Heart left ventricle (tissue), 16 donors: ENCODE measurements around the gene ACTG2. TPM values are rescaled to one million over a fixed set of nuclear protein-coding genes. Genes with fewer than 3 reads are reported as not detected.
A peak's percentile ranks its signal among the peaks of the same experiment; 100 is the strongest.
"Not testable (repeated sequence)": the region's sequence is repeated elsewhere in the genome, so short reads cannot be mapped to it uniquely, and the experiment has no call there.

Experiments used
- ATAC-seq, 4 donors: fragments of 200-7000 bp; cut with Tn5 transposase; one replicate each; pipeline ENCODE4 v1.9.1; 2020 to 2022; ENCODE audit warnings: moderate library complexity in 4 of 4, mild to moderate bottlenecking in 3 of 4, moderate number of reproducible peaks in 1 of 4
- DNase-seq, 5 donors: peaks; one replicate each; pipeline ENCODE4 v3.0.0-alpha.2; 2020
- H3K27ac ChIP-seq, 12 donors: fragments of 200-600 bp; sonication (generic) in 4 of 12; one replicate each; pipeline versions ENCODE4 v1.5.0 to v1.8.0; 2016 to 2022; ENCODE audit warnings: mild to moderate bottlenecking in 2 of 12
- H3K27me3 ChIP-seq, 9 donors: fragments of 200-600 bp; sonication (generic) in 2 of 9; one replicate each; pipeline versions ENCODE4 v1.5.1 to v1.8.0; 2016 to 2022; ENCODE audit warnings: mild to moderate bottlenecking in 3 of 9
- H3K36me3 ChIP-seq, 9 donors: fragments of 200-600 bp; sonication (generic) in 2 of 9; one replicate each; pipeline versions ENCODE4 v1.5.0 to v1.8.0; 2018 to 2022; ENCODE audit warnings: mild to moderate bottlenecking in 2 of 9
- H3K4me1 ChIP-seq, 12 donors: fragments of 200-600 bp; sonication (generic) in 4 of 12; one replicate each; pipeline versions ENCODE4 v1.5.0 to v1.8.0; 2016 to 2022; ENCODE audit warnings: mild to moderate bottlenecking in 3 of 12
- H3K4me3 ChIP-seq, 12 donors: fragments of 200-600 bp; sonication (generic) in 4 of 12; one replicate each; pipeline versions ENCODE4 v1.5.0 to v1.8.0; 2017 to 2022; ENCODE audit warnings: mild to moderate bottlenecking in 9 of 12, moderate library complexity in 4 of 12
- H3K9me3 ChIP-seq, 12 donors: fragments of 200-600 bp; sonication (generic) in 4 of 12; one replicate each; pipeline versions ENCODE4 v1.5.0 to v1.8.0; 2016 to 2022; ENCODE audit warnings: mild to moderate bottlenecking in 1 of 12
- CTCF ChIP-seq, 12 donors: fragments of 200-600 bp; sonication (generic) in 4 of 12; IDR thresholded peaks; one replicate each; pipeline versions ENCODE4 v1.5.0 to v1.8.0; 2018 to 2022; ENCODE audit warnings: antibody characterized with exemption in 12 of 12, mild to moderate bottlenecking in 5 of 12
- POLR2A ChIP-seq, 2 donors: fragments of 450-650 bp; IDR thresholded peaks; one replicate each; pipeline ENCODE4 v1.6.1; 2017; ENCODE audit warnings: antibody characterized with exemption in 2 of 2, mild to moderate bottlenecking in 2 of 2, moderate library complexity in 2 of 2
- WGBS, 4 donors: extraction: QIAGEN DNeasy Blood & Tissue Kit in 2 of 4; methylation state at CpG; one replicate each; pipeline versions ENCODE4 v1.1.5 to v1.1.7; 2013 to 2018; 5-methylcytosine and 5-hydroxymethylcytosine counted together
- intact Hi-C, 10 donors: fragments of 100-400 bp; cut with DNase I; formaldehyde crosslinking; loops; one replicate each; pipeline versions ENCODE4 v1.11.1 to v1.14.2; 2022
- polyA plus RNA-seq, 2 donors: library from polyadenylated mRNA; stranded (reverse); fragments of 200-250 nt; gene quantifications; one replicate each; pipeline ENCODE4 v1.2.3, GENCODE V29; 2013
- total RNA-seq, 9 donors: library from RNA; depleted of rRNA in 2 of 9; stranded (reverse); fragments of >200 nt in 2 of 9; fragmentation: NEBNext Ultra II Directional in 3 of 9; extraction: Animal tissue kit (Norgen Biotek cat#: 25700) in 3 of 9; gene quantifications; one replicate each; pipeline versions ENCODE4 v1.1.0 to v1.2.4, GENCODE V29; 2016 to 2023
- donor health status: ischemic (EF 13 %, LVEDD 7.1; RV severe dilation, severe dysfunction).
- donor health status: healthy with polysubstance abuse.
- donor health status: DM: no; HTN: yes; CAD: no.
- donor health status: DM: no; HTN: no; CAD: no.
- donor health status: ischemic (EF 25% LVEDD 6.9; RV normal size, moderate dysfunction).
- donor health status: ischemic (EF 25% LVEDD 5.7; RV mildly dilated, moderate dysfunction).
- donor health status: healthy.
- donor health status: DM: yes; HTN: yes; CAD: no.
- donor health status: ischemic (EF 35%, LVEDD 5.7; RV mildly dilated, moderate dysfunction).
- donor health status: nonischemic (EF 11% LVEDD 7.7; RV severe dilation, severe dysfunction).
- donor health status: DM: yes; HTN: yes; CAD: no.
- donor health status: PGD.
- donor health status: ischemic (EF 29% LVEDD 5.4; RV normal size, mild dysfunction).
- donor health status: nonischemic (EF 23%, LVEDD 6.1; RV moderate dilation, normal function).

Gene ACTG2
- total and polyA plus RNA-seq, 11 donors: 1.3 to 10.5 (median 3.8) TPM

GRCh38 chr2:73937899-73938298 is 45.1 kb downstream of the ACTG2 start:
- intact Hi-C loops: no loop called here
- no peak for ATAC-seq
- no peak for TF ChIP-seq CTCF (IDR thresholded peaks at IDR 0.05)
- no peak for TF ChIP-seq POLR2A (IDR thresholded peaks at IDR 0.05)
- Histone ChIP-seq H3K9me3 (no peaks in the 10 kb centered on the region), H3K27ac (no peak overlapping the region), H3K27me3 (no peaks in the 10 kb centered on the region), H3K4me1 (peaks cover 0 to 49% (median 9%) of the 10 kb centered on the region in 12 donors), H3K36me3 (peaks cover 0 to 50% (median 3%) of the 10 kb centered on the region in 9 donors), H3K4me3 (no peak overlapping the region)
- DNase-seq: no peak

GRCh38 chr2:73938718-73939352 is 46.0 kb downstream of the ACTG2 start:
- TF ChIP-seq CTCF (IDR thresholded peaks at IDR 0.05) (no peak), POLR2A (IDR thresholded peaks at IDR 0.05) (no peak)
- ATAC-seq: no peak

GRCh38 chr2:73939419-73939818 is 46.6 kb downstream of the ACTG2 start:
- ATAC-seq: peak; percentile 83 to 95 (median 89)
- Histone ChIP-seq H3K27ac (no peak overlapping the region), H3K4me3 (no peak overlapping the region), H3K36me3 (peaks cover 0 to 58% (median 0%) of the 10 kb centered on the region in 9 donors), H3K4me1 (peaks cover 0 to 49% (median 9%) of the 10 kb centered on the region in 12 donors), H3K9me3 (no peaks in the 10 kb centered on the region), H3K27me3 (no peaks in the 10 kb centered on the region)
- intact Hi-C loops: no loop called here
- DNase-seq: peak in 3 of 5 donors; percentile 16 to 52 (median 39)
- 54 to 91% (median 78%) methylated on average over 2 of the region's 2 CpGs for WGBS, 4 donors
- no peak for TF ChIP-seq POLR2A (IDR thresholded peaks at IDR 0.05)
- peak in 5 of 12 donors; percentile 6 to 31 (median 16) for TF ChIP-seq CTCF (IDR thresholded peaks at IDR 0.05)

More at GRCh38 chr2:73938718-73939352, 46.0 kb downstream of the ACTG2 start:
- no peaks in the 10 kb centered on the region for H3K9me3 ChIP-seq
- intact Hi-C loops: no loop called here
- no peak for DNase-seq
- H3K27ac ChIP-seq: no peak overlapping the region
- peaks cover 0 to 54% (median 0%) of the 10 kb centered on the region in 9 donors for H3K36me3 ChIP-seq
- H3K4me1 ChIP-seq: peaks cover 0 to 43% (median 9%) of the 10 kb centered on the region in 12 donors
- H3K27me3 ChIP-seq: no peaks in the 10 kb centered on the region
- no peak overlapping the region for H3K4me3 ChIP-seq
- WGBS, 4 donors: 84 to 93% (median 87%) methylated on average over 5 of the region's 5 CpGs

GRCh38 chr2:73940066-73940465 is 47.3 kb downstream of the ACTG2 start:
- ATAC-seq, H3K27ac ChIP-seq, H3K4me3 ChIP-seq, H3K9me3 ChIP-seq, intact Hi-C loops, H3K27me3 ChIP-seq, DNase-seq: not testable (repeated sequence)
- peaks cover 0 to 53% (median 9%) of the 10 kb centered on the region in 12 donors for H3K4me1 ChIP-seq
- WGBS, 4 donors: 91 to 100% (median 99%) methylated on average over 1 of the region's 1 CpG
- peaks cover 0 to 59% (median 6%) of the 10 kb centered on the region in 9 donors for H3K36me3 ChIP-seq
